Muscle of leg (tissue), 11 donors: ENCODE results near the gene ASCL5. TPM values are rescaled to one million over a fixed set of nuclear protein-coding genes. Genes with fewer than 3 reads are reported as not detected.
A peak's percentile ranks its signal among the peaks of the same experiment; 100 is the strongest.

Source experiments
- DNase-seq: peaks from one replicate; pipeline ENCODE4 v3.0.0; 2013
- H3K27ac ChIP-seq: one replicate; pipeline ENCODE4 v1.5.1; 2013; ENCODE audit warnings: mild to moderate bottlenecking, low read length, control low read depth
- H3K27me3 ChIP-seq: one replicate; pipeline ENCODE4 v1.6.1; 2013; ENCODE audit warnings: low read length; ENCODE audit not compliant: control insufficient read depth, insufficient read depth
- H3K36me3 ChIP-seq: one replicate; pipeline ENCODE4 v1.6.1; 2013; ENCODE audit warnings: low read length; ENCODE audit not compliant: control insufficient read depth, insufficient read depth
- H3K4me1 ChIP-seq: one replicate; pipeline ENCODE4 v1.6.1; 2013; ENCODE audit warnings: low read length; ENCODE audit not compliant: control insufficient read depth, insufficient read depth
- H3K4me3 ChIP-seq: one replicate; pipeline ENCODE4 v1.5.1; 2013; ENCODE audit warnings: low read length, control low read depth
- H3K9me3 ChIP-seq: replicated peaks from 2 replicates; pipeline ENCODE4 v1.6.1; 2013; ENCODE audit warnings: low read depth, low read length; ENCODE audit not compliant: control insufficient read depth
- WGBS: methylation state at CpG from one replicate; pipeline ENCODE4 v1.1.5; 2013; ENCODE audit warnings: missing lambda C conversion rate; ENCODE audit not compliant: insufficient coverage; 5-methylcytosine and 5-hydroxymethylcytosine counted together
- polyA plus RNA-seq, 8 donors: library from polyadenylated mRNA; unstranded; fragments of 120-200 nt; gene quantifications; one replicate each; pipeline versions ENCODE4 v1.2.1 to v1.2.3, GENCODE V29; 2013; ENCODE audit warnings: inconsistent platforms in 1 of 8, low replicate concordance in 1 of 8; ENCODE audit not compliant: insufficient read length in 8 of 8, insufficient read depth in 1 of 8
- total RNA-seq: library from RNA; stranded (reverse); fragments of 120-200 nt; gene quantifications from one replicate; pipeline ENCODE4 v1.2.4, GENCODE V29; 2013

The ASCL5 gene
- total and polyA plus RNA-seq, 9 donors: 0.04 to 0.40 (median 0.25) TPM; not detected in 1

- Histone ChIP-seq H3K4me1 (peaks cover 32% of the 10 kb centered on the region), H3K4me3 (no peak overlapping the region), H3K27me3 (no peaks in the 10 kb centered on the region), H3K9me3 (no peaks in the 10 kb centered on the region), H3K36me3 (peaks cover 93% of the 10 kb centered on the region), H3K27ac (peak overlapping the region; percentile 15)
- peak; percentile 92 for DNase-seq
- WGBS: 53% methylated on average over 16 of the region's 16 CpGs
Measured at GRCh38 chr1:201142011-201142848, 15.2 kb upstream of the ASCL5 start.

- H3K4me3 ChIP-seq: no peak overlapping the region
- no peak for DNase-seq
- H3K4me1 ChIP-seq: peaks cover 40% of the 10 kb centered on the region
- no peak overlapping the region for H3K27ac ChIP-seq
- peaks cover 92% of the 10 kb centered on the region for H3K36me3 ChIP-seq
- H3K27me3 ChIP-seq: no peaks in the 10 kb centered on the region
- H3K9me3 ChIP-seq: no peaks in the 10 kb centered on the region
- whole genome bisulfite sequencing: 93% methylated on average over 3 of the region's 5 CpGs
Measured at GRCh38 chr1:201141418-201141817, 14.4 kb upstream of the ASCL5 start.

- DNase-seq: no peak
- peaks cover 45% of the 10 kb centered on the region for H3K4me1 ChIP-seq
- peaks cover 92% of the 10 kb centered on the region for H3K36me3 ChIP-seq
- no peaks in the 10 kb centered on the region for H3K27me3 ChIP-seq
- WGBS: 92% methylated on average over 8 of the region's 8 CpGs
- H3K4me3 ChIP-seq: no peak overlapping the region
- H3K9me3 ChIP-seq: no peaks in the 10 kb centered on the region
- no peak overlapping the region for H3K27ac ChIP-seq
Measured at GRCh38 chr1:201140941-201141260, 13.9 kb upstream of the ASCL5 start.

GRCh38 chr1:201140235-201140940 lies 13.4 kb upstream of the ASCL5 start:
- Histone ChIP-seq H3K9me3 (no peaks in the 10 kb centered on the region), H3K4me1 (peaks cover 49% of the 10 kb centered on the region), H3K36me3 (peaks cover 93% of the 10 kb centered on the region), H3K27ac (no peak overlapping the region), H3K27me3 (no peaks in the 10 kb centered on the region), H3K4me3 (no peak overlapping the region)
- 72% methylated on average over 10 of the region's 10 CpGs for WGBS
- no peak for DNase-seq

- no peak for DNase-seq
- WGBS: 70% methylated on average over 8 of the region's 9 CpGs
- Histone ChIP-seq H3K27ac (no peak overlapping the region), H3K4me3 (no peak overlapping the region), H3K9me3 (no peaks in the 10 kb centered on the region), H3K4me1 (peaks cover 49% of the 10 kb centered on the region), H3K36me3 (peaks cover 93% of the 10 kb centered on the region), H3K27me3 (no peaks in the 10 kb centered on the region)
Measured at GRCh38 chr1:201139756-201140155, 12.8 kb upstream of the ASCL5 start.

- Histone ChIP-seq H3K4me1 (peaks cover 49% of the 10 kb centered on the region), H3K27me3 (no peaks in the 10 kb centered on the region), H3K27ac (no peak overlapping the region), H3K9me3 (no peaks in the 10 kb centered on the region), H3K36me3 (peaks cover 92% of the 10 kb centered on the region), H3K4me3 (no peak overlapping the region)
- 87% methylated on average over 5 of the region's 5 CpGs for WGBS
- no peak for DNase-seq
Measured at GRCh38 chr1:201139306-201139705, 12.3 kb upstream of the ASCL5 start.

GRCh38 chr1:201138311-201138840 lies 11.4 kb upstream of the ASCL5 start:
- Histone ChIP-seq H3K27ac (peak overlapping the region; percentile 55), H3K4me1 (peaks cover 46% of the 10 kb centered on the region)

GRCh38 chr1:201137579-201138310 lies 10.8 kb upstream of the ASCL5 start:
- Histone ChIP-seq H3K36me3 (peaks cover 86% of the 10 kb centered on the region), H3K27ac (peak overlapping the region; percentile 62), H3K27me3 (no peaks in the 10 kb centered on the region), H3K4me3 (no peak overlapping the region), H3K9me3 (no peaks in the 10 kb centered on the region), H3K4me1 (peaks cover 40% of the 10 kb centered on the region)
- WGBS: 58% methylated on average over 2 of the region's 6 CpGs
- DNase-seq: peak; percentile 73

More at GRCh38 chr1:201138311-201138840, 11.4 kb upstream of the ASCL5 start:
- Histone ChIP-seq H3K36me3 (peaks cover 89% of the 10 kb centered on the region), H3K27me3 (no peaks in the 10 kb centered on the region), H3K4me3 (no peak overlapping the region), H3K9me3 (no peaks in the 10 kb centered on the region)
- no peak for DNase-seq
- WGBS: 86% methylated on average over 1 of the region's 6 CpGs

GRCh38 chr1:201137024-201137392 lies 10.0 kb upstream of the ASCL5 start:
- Histone ChIP-seq H3K27ac (no peak overlapping the region), H3K4me3 (no peak overlapping the region), H3K9me3 (no peaks in the 10 kb centered on the region), H3K27me3 (no peaks in the 10 kb centered on the region), H3K36me3 (peaks cover 80% of the 10 kb centered on the region), H3K4me1 (peaks cover 33% of the 10 kb centered on the region)
- no peak for DNase-seq
- WGBS: 84% methylated on average over 4 of the region's 7 CpGs
